Psoas muscle (tissue), 8 donors: ENCODE data around the gene ZSWIM6. TPM values are rescaled to one million over a fixed set of nuclear protein-coding genes. Genes with fewer than 3 reads are reported as not detected.

Experiments used
- ATAC-seq, 4 donors: fragments of 200-7000 bp; cut with Tn5 transposase; one replicate each; pipeline ENCODE4 v1.9.1; 2020; ENCODE audit warnings: moderate library complexity in 3 of 4, mild to moderate bottlenecking in 2 of 4
- DNase-seq, 2 donors: peaks; one replicate each; pipeline ENCODE4 v3.0.0-alpha.2; 2020
- H3K27ac ChIP-seq: fragments of 200-600 bp; one replicate; pipeline ENCODE4 v1.8.0; 2022
- H3K27me3 ChIP-seq, 3 donors: fragments of 200-600 bp in 1 of 3; one replicate each; pipeline versions ENCODE4 v1.6.1 to v1.8.0; 2013 to 2022; ENCODE audit warnings: low read length in 2 of 3, mild to moderate bottlenecking in 2 of 3, moderate library complexity in 1 of 3; ENCODE audit not compliant: insufficient read depth in 3 of 3
- H3K36me3 ChIP-seq, 2 donors: fragments of 200-600 bp in 1 of 2; one replicate each; pipeline versions ENCODE4 v1.6.1 to v1.8.0; 2013 to 2022; ENCODE audit warnings: low read depth in 1 of 2, mild to moderate bottlenecking in 1 of 2, moderate library complexity in 1 of 2; ENCODE audit not compliant: insufficient read depth in 1 of 2
- H3K4me1 ChIP-seq: fragments of 200-600 bp; one replicate; pipeline ENCODE4 v1.8.0; 2022
- H3K4me3 ChIP-seq: fragments of 200-600 bp; one replicate; pipeline ENCODE4 v1.8.0; 2022; ENCODE audit warnings: mild to moderate bottlenecking
- H3K9me3 ChIP-seq: fragments of 200-600 bp; one replicate; pipeline ENCODE4 v1.8.0; 2022
- WGBS, 3 donors: extraction: QIAGEN DNeasy Blood & Tissue Kit; methylation state at CpG; one replicate each; pipeline versions ENCODE4 v1.1.6 to v1.1.7; 2013; 5-methylcytosine and 5-hydroxymethylcytosine counted together
- intact Hi-C, 2 donors: fragments of 100-400 bp; cut with DNase I; formaldehyde crosslinking; loops; one replicate each; pipeline versions ENCODE4 v1.11.0 to v1.14.2; 2022
- polyA plus RNA-seq, 3 donors: library from polyadenylated mRNA; stranded (reverse); fragments of 200-250 nt; gene quantifications; one replicate each; pipeline ENCODE4 v1.2.3, GENCODE V29; 2013
- total RNA-seq, 4 donors: library from RNA; stranded (reverse); fragmentation: NEBNext Ultra II Directional in 2 of 4; extraction: Animal tissue kit (Norgen Biotek cat#: 25700) in 2 of 4; gene quantifications; one replicate each; pipeline versions ENCODE4 v1.2.1 to v1.2.4, GENCODE V29; 2021 to 2023
- TF ChIP-seq, protein P1 (sequence below): fragments of 200-600 bp; IDR thresholded peaks from one replicate; pipeline ENCODE4 v1.8.0; 2022; ENCODE audit warnings: antibody characterized with exemption
- donor health status: healthy with polysubstance abuse.
- donor health status: DM: no; HTN: no; CAD: no; lungs with moderate emphysema.
- donor health status: Bipolar disorder and iron deficiency.
- donor health status: healthy.
- donor health status: DM: yes; HTN: yes; CAD: no.
- donor health status: DM: no; HTN: no; CAD: no.
- donor health status: DM: no; HTN: no; CAD: no.
- donor health status: DM: yes; HTN: yes; CAD: no.

Gene ZSWIM6
- total and polyA plus RNA-seq, 7 donors = 1.4 to 6.3 (median 4.0) TPM

DNA sequence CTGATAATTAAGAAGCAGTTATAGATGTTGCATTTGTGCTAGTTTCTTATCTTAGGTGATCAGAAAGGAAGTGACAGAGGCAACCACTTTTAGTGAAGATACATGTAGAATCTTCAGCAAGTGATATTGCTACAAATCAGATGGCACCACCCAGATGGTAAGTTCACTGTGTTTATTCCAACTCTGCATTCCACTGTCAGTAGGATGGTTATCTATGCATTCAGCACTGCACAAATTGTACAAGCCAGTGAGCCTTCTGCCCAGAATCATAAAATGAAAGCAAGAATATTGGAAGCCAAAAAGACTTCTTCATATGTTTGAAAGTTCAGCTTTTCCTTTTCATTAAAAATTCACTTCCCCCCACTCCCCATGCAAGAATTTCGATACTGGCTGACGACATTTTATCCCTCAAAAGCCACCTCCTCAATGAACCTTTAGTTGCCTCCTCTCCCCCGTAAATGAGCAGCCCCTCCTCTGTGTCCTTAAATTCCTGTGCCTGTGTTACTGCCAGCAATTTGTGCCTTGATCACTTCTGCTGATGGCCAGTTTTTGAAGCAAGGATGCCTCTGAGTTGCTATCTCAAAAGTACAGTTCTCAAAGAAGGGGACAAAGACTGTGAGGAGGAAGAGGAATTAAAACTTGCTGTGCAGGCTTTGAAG is 91.6 kb downstream of the ZSWIM6 start:
- WGBS, 3 donors = 7 to 26% (median 8%) methylated on average over 3 of the region's 3 CpGs
- Histone ChIP-seq H3K4me3 (peak overlapping the region; percentile 36), H3K27me3 (no peaks in the 10 kb centered on the region), H3K4me1 (peaks cover 24% of the 10 kb centered on the region), H3K27ac (no peak overlapping the region), H3K9me3 (peaks cover 4% of the 10 kb centered on the region), H3K36me3 (no peaks in the 10 kb centered on the region)
- intact Hi-C loops = no loop called here
- DNase-seq (no peak), ATAC-seq (peak in 2 of 4 donors; percentile 21 to 49)
- TF ChIP-seq, protein P1, sequence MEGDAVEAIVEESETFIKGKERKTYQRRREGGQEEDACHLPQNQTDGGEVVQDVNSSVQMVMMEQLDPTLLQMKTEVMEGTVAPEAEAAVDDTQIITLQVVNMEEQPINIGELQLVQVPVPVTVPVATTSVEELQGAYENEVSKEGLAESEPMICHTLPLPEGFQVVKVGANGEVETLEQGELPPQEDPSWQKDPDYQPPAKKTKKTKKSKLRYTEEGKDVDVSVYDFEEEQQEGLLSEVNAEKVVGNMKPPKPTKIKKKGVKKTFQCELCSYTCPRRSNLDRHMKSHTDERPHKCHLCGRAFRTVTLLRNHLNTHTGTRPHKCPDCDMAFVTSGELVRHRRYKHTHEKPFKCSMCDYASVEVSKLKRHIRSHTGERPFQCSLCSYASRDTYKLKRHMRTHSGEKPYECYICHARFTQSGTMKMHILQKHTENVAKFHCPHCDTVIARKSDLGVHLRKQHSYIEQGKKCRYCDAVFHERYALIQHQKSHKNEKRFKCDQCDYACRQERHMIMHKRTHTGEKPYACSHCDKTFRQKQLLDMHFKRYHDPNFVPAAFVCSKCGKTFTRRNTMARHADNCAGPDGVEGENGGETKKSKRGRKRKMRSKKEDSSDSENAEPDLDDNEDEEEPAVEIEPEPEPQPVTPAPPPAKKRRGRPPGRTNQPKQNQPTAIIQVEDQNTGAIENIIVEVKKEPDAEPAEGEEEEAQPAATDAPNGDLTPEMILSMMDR = no peak

DNA sequence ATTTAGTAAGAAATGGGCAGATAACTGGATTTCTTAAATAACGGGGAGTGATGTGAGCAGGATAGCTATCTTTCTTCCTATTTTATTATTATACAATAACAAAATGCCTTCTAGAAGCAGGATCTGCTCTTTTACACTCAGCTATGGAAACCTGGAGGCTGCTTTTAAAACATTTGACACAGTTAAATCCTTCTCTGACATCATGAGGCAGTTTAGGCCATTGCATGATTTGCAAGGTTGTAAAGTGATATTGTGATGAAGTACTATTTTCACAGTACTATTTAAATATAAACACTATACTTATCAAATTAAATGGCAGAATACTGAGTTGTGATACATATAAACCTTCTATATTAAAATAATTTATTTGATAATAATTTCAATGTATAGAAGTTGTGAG is 93.9 kb downstream of the ZSWIM6 start:
- Histone ChIP-seq H3K36me3 (no peaks in the 10 kb centered on the region), H3K27ac (peak overlapping the region; percentile 11), H3K4me3 (no peak overlapping the region), H3K27me3 (no peaks in the 10 kb centered on the region), H3K4me1 (peaks cover 24% of the 10 kb centered on the region), H3K9me3 (peaks cover 4% of the 10 kb centered on the region)
- WGBS, 3 donors = 60 to 89% (median 72%) methylated on average over 1 of the region's 1 CpG
- TF ChIP-seq, protein P1 = no peak
- DNase-seq (no peak), ATAC-seq (peak in 3 of 4 donors; percentile 53 to 72 (median 63))
- intact Hi-C loops = no loop called here

DNA sequence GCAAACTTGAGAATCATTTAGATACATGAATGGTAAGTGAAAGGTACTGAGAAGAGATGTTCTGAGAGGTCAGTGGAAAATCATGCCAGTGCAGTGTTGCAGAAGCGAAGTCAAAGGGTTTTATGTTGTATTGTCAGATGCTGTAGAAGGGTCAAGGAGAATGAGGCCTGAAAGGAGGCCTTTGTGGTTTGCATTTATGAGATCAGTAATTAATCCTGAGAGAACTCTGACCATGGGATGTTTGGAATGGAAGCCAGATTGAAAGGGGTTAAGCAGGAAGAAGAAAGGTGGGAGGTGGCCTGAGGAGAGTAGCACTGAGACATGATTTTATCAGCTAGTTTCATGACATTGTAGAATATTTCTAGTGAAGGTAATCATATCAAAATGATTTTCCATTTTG is 97.8 kb downstream of the ZSWIM6 start:
- Histone ChIP-seq H3K27ac (no peak overlapping the region), H3K27me3 (no peaks in the 10 kb centered on the region), H3K4me3 (no peak overlapping the region), H3K36me3 (no peaks in the 10 kb centered on the region), H3K9me3 (no peaks in the 10 kb centered on the region), H3K4me1 (peaks cover 11% of the 10 kb centered on the region)
- ATAC-seq = no peak
- no peak for DNase-seq
- TF ChIP-seq, protein P1 = no peak
- WGBS, 3 donors = 95 to 100% (median 97%) methylated on average over 1 of the region's 1 CpG
- intact Hi-C loops = no loop called here

DNA sequence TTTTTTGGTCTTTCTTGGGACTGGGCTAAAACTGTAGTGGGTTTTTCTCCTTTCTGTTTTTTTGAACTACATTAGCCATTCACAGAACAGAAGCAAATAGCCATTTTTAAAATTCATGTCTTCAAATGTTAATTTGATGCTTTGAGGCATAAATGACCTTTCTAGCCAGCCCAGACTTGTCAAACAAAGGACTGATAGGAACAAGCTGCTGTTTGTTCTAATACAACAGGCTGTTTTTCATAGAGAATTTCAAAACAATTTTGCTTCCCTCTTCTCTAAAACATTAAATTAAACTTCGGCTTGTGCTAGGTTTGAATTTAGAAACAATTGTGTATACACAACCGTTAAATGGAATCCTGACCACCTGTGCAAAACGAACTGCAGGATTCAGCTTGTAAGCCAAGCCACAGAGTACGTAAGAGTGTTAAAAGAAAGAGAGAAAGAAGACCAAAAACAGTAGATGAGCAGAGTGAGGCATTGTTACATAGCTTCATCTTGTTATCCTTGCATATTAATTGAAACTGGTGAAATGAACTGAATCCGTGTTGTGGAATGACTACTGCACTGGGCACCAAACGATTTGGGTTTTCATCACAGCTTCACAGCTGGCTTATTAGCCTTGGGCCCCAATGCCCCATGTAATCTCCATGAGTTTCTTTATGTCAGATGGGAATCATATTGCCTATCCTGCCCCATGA is 100.0 kb downstream of the ZSWIM6 start:
- Histone ChIP-seq H3K27me3 (no peaks in the 10 kb centered on the region), H3K27ac (no peak overlapping the region), H3K4me3 (no peak overlapping the region), H3K36me3 (no peaks in the 10 kb centered on the region), H3K9me3 (no peaks in the 10 kb centered on the region), H3K4me1 (no peaks in the 10 kb centered on the region)
- ATAC-seq (no peak), DNase-seq (no peak)
- intact Hi-C loops = no loop called here
- TF ChIP-seq, protein P1 = no peak
- WGBS, 3 donors = 44 to 50% (median 50%) methylated on average over 6 of the region's 6 CpGs
